Dermis blood vessel endothelial cell (primary cell): ENCODE results near the gene NCAM1. TPM values are rescaled to one million over a fixed set of nuclear protein-coding genes. Genes with fewer than 3 reads are reported as not detected.

ENCODE experiments used
- DNase-seq: peaks from one replicate; pipeline ENCODE4 v3.0.0; 2010
- total RNA-seq: library from RNA; depleted of rRNA; stranded (reverse); fragments of >200 nt; gene quantifications from 2 replicates; pipeline ENCODE4 v1.2.3, GENCODE V29; 2014

NCAM1 gene
- total RNA-seq, 1 donor from 2014 or later, result 2.2 TPM

GRCh38 chr11:113134626-113135025, 173.4 kb downstream of the NCAM1 start:
- DNase-seq, result no peak

- no peak for DNase-seq
Observed at GRCh38 chr11:113137713-113138529, 176.7 kb downstream of the NCAM1 start.

GRCh38 chr11:113138731-113139130, 177.5 kb downstream of the NCAM1 start:
- DNase-seq, result no peak

GRCh38 chr11:113141010-113141409, 179.8 kb downstream of the NCAM1 start:
- no peak for DNase-seq

- no peak for DNase-seq
Observed at GRCh38 chr11:113142508-113142907, 181.3 kb downstream of the NCAM1 start.

GRCh38 chr11:113147249-113147648, 186.0 kb downstream of the NCAM1 start:
- DNase-seq, result no peak

- no peak for DNase-seq
Observed at GRCh38 chr11:113148076-113148475, 186.9 kb downstream of the NCAM1 start.

GRCh38 chr11:113148652-113149051, 187.4 kb downstream of the NCAM1 start:
- no peak for DNase-seq

- no peak for DNase-seq
Observed at GRCh38 chr11:113151521-113151920, 190.3 kb downstream of the NCAM1 start.

GRCh38 chr11:113152500-113152899, 191.3 kb downstream of the NCAM1 start:
- DNase-seq, result no peak

- DNase-seq, result no peak
Observed at GRCh38 chr11:113153847-113154246, 192.6 kb downstream of the NCAM1 start.

- DNase-seq, result no peak
Observed at GRCh38 chr11:113159988-113160807, 199.0 kb downstream of the NCAM1 start.

GRCh38 chr11:113160808-113161124, 199.5 kb downstream of the NCAM1 start:
- no peak for DNase-seq

- DNase-seq, result no peak
Observed at GRCh38 chr11:113161711-113162591, 200.7 kb downstream of the NCAM1 start.

GRCh38 chr11:113162592-113162962, 201.4 kb downstream of the NCAM1 start:
- DNase-seq, result no peak

- DNase-seq, result no peak
Observed at GRCh38 chr11:113163291-113164030, 202.2 kb downstream of the NCAM1 start.

GRCh38 chr11:113166280-113166679, 205.1 kb downstream of the NCAM1 start:
- DNase-seq, result no peak

- DNase-seq, result no peak
Observed at GRCh38 chr11:113167599-113167998, 206.4 kb downstream of the NCAM1 start.

- DNase-seq, result no peak
Observed at GRCh38 chr11:113168354-113169342, 207.4 kb downstream of the NCAM1 start.

GRCh38 chr11:113172382-113172951, 211.2 kb downstream of the NCAM1 start:
- DNase-seq, result no peak

GRCh38 chr11:113173126-113173525, 211.9 kb downstream of the NCAM1 start:
- DNase-seq, result no peak
